Neural progenitor cell (in vitro differentiated cells): ENCODE measurements around the gene GLOD4.
"Not testable (repeated sequence)": the region's sequence is repeated elsewhere in the genome, so short reads cannot be mapped to it uniquely, and the experiment has no call there.

Source experiments
- CTCF ChIP-seq: fragments of 200-600 bp; sonication (generic); IDR thresholded peaks from 2 replicates; pipeline ENCODE4 v1.5.1; 2017; ENCODE audit warnings: antibody characterized with exemption, mild to moderate bottlenecking
- EZH2 ChIP-seq: fragments of 200-600 bp; sonication (generic); IDR thresholded peaks from 2 replicates; pipeline ENCODE4 v1.6.1; 2017; ENCODE audit warnings: antibody characterized with exemption, mild to moderate bottlenecking, moderate library complexity
- EZH2phosphoT487 ChIP-seq: fragments of 200-600 bp; sonication (generic); IDR thresholded peaks from 2 replicates; pipeline ENCODE4 v1.6.1; 2017; ENCODE audit warnings: antibody characterized with exemption

- TF ChIP-seq CTCF, EZH2, EZH2phosphoT487: not testable (repeated sequence)
Observed at GRCh38 chr17:829614-830013, 47.5 kb upstream of the GLOD4 start.
